Motor neuron (in vitro differentiated cells): ENCODE measurements around the gene GRIN3A. TPM values are rescaled to one million over a fixed set of nuclear protein-coding genes. Genes with fewer than 3 reads are reported as not detected.

Source experiments
- total RNA-seq, 8 experiments: library from RNA; unstranded; fragments of 300-600 nt; gene quantifications; 2 replicates each; pipeline versions ENCODE4 v1.2.3 to v1.2.4, GENCODE V29; 2022

GRIN3A gene
- total RNA-seq, 8 experiments from 2014 or later = 0.36 to 7.3 (median 1.00) TPM

Other genes starting within 250 kb of the GRIN3A start
- 100 to 1,000 TPM in 1 of 8 experiments, 10 to 100 TPM in 7; 30.1 to 124 (median 35.5) TPM for gene RNF20, start 204.8 kb downstream of the GRIN3A start, total RNA-seq
- gene PPP3R2, start 143.7 kb downstream of the GRIN3A start, total RNA-seq = 1 to 10 TPM in 1 of 8 experiments, under 1 TPM in 4, not detected in 3; 0.10 to 1.5 (median 0.17) TPM